ENCODE measurements around the gene HS1BP3. TPM values are rescaled to one million over a fixed set of nuclear protein-coding genes. Genes with fewer than 3 reads are reported as not detected.

Gene HS1BP3
- total RNA-seq, 2 donors from 2014 or later = 8.9 to 10.7 TPM

GRCh38 chr2:20617892-20618467, 32.9 kb downstream of the HS1BP3 start:
- Mint-ChIP-seq H3K9me3 (no peaks in the 10 kb centered on the region), H3K4me3 (no peak overlapping the region), H3K4me1 (no peaks in the 10 kb centered on the region), H3K36me3 (ENCODE audit: low read depth) (peaks cover 28% of the 10 kb centered on the region), H3K27ac (no peak overlapping the region), H3K27me3 (no peaks in the 10 kb centered on the region)
- no peak for ATAC-seq (replicated peaks)

- no peak for ATAC-seq (replicated peaks)
- H3K36me3 Mint-ChIP-seq (ENCODE audit: low read depth) = peaks cover 20% of the 10 kb centered on the region
- H3K27ac Mint-ChIP-seq = no peak overlapping the region
- no peaks in the 10 kb centered on the region for H3K4me1 Mint-ChIP-seq
- no peak overlapping the region for H3K4me3 Mint-ChIP-seq
- no peaks in the 10 kb centered on the region for H3K27me3 Mint-ChIP-seq
- no peaks in the 10 kb centered on the region for H3K9me3 Mint-ChIP-seq
Observed at GRCh38 chr2:20617081-20617575, 33.8 kb downstream of the HS1BP3 start.

DNA sequence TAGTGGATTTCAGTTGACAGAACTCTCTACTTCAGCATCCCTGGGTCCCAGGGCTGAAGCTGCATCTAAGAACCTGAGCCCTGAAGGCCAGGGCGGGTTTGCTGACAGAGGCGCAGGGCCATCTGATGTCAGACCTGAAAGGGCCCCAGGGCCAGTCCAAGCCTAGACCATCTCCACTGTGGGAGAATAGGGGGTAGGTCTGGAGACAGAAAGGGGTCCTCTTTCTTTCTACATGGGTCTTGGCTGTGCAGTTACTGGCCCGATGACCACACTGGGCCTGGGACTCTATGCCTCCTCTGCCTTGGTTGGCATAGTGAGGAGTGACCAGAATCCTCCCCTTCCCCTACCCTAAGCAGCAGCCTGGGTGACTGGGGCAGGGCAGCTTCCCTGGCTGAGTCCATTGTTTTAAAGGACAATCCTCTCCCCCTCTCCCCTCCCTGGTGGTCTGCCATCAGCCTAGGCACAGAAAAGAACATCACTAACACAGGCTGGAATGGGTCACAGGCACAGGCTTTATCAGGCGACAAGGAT, 34.5 kb downstream of the HS1BP3 start:
- peaks cover 13% of the 10 kb centered on the region for H3K36me3 Mint-ChIP-seq (ENCODE audit: low read depth)
- ATAC-seq (replicated peaks) = no peak
- H3K4me3 Mint-ChIP-seq = no peak overlapping the region
- no peaks in the 10 kb centered on the region for H3K27me3 Mint-ChIP-seq
- H3K4me1 Mint-ChIP-seq = no peaks in the 10 kb centered on the region
- H3K27ac Mint-ChIP-seq = no peak overlapping the region
- H3K9me3 Mint-ChIP-seq = no peaks in the 10 kb centered on the region

- peaks cover 5% of the 10 kb centered on the region for H3K36me3 Mint-ChIP-seq (ENCODE audit: low read depth)
- no peak for ATAC-seq (replicated peaks)
Observed at GRCh38 chr2:20615466-20616241, 35.2 kb downstream of the HS1BP3 start.

DNA sequence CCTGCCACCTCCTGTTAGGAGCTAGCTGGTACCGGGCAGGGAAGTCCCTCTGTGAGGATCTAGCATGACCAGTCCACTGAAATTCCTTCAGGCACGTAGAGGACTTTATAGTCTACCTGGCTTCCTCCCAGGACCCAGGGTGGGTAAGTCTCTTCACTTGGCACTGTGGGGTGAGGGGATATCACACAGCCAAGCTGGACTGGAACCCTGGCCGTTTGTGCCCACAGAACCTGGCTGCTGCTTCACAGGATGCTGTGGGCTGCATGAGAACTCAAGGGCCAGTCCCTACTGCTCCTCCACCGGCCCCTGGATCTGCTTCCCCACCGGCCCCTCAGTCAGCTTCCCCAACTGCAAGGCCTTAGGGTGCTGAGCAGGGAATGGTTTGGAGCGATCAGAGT, 35.8 kb downstream of the HS1BP3 start:
- no peaks in the 10 kb centered on the region for H3K27me3 Mint-ChIP-seq
- H3K27ac Mint-ChIP-seq = no peak overlapping the region
- H3K4me1 Mint-ChIP-seq = no peaks in the 10 kb centered on the region
- ATAC-seq (replicated peaks) = no peak
- no peaks in the 10 kb centered on the region for H3K9me3 Mint-ChIP-seq
- no peaks in the 10 kb centered on the region for H3K36me3 Mint-ChIP-seq (ENCODE audit: low read depth)
- H3K4me3 Mint-ChIP-seq = no peak overlapping the region

More at GRCh38 chr2:20615466-20616241, 35.2 kb downstream of the HS1BP3 start:
- no peak overlapping the region for H3K27ac Mint-ChIP-seq
- H3K27me3 Mint-ChIP-seq = no peaks in the 10 kb centered on the region
- no peaks in the 10 kb centered on the region for H3K9me3 Mint-ChIP-seq
- H3K4me1 Mint-ChIP-seq = no peaks in the 10 kb centered on the region
- no peak overlapping the region for H3K4me3 Mint-ChIP-seq

- no peak for ATAC-seq (replicated peaks)
- Mint-ChIP-seq H3K27me3 (no peaks in the 10 kb centered on the region), H3K4me1 (no peaks in the 10 kb centered on the region), H3K27ac (peak overlapping the region; percentile 26), H3K4me3 (no peak overlapping the region), H3K9me3 (no peaks in the 10 kb centered on the region), H3K36me3 (ENCODE audit: low read depth) (no peaks in the 10 kb centered on the region)
Observed at GRCh38 chr2:20614201-20615067, 36.5 kb downstream of the HS1BP3 start.

DNA sequence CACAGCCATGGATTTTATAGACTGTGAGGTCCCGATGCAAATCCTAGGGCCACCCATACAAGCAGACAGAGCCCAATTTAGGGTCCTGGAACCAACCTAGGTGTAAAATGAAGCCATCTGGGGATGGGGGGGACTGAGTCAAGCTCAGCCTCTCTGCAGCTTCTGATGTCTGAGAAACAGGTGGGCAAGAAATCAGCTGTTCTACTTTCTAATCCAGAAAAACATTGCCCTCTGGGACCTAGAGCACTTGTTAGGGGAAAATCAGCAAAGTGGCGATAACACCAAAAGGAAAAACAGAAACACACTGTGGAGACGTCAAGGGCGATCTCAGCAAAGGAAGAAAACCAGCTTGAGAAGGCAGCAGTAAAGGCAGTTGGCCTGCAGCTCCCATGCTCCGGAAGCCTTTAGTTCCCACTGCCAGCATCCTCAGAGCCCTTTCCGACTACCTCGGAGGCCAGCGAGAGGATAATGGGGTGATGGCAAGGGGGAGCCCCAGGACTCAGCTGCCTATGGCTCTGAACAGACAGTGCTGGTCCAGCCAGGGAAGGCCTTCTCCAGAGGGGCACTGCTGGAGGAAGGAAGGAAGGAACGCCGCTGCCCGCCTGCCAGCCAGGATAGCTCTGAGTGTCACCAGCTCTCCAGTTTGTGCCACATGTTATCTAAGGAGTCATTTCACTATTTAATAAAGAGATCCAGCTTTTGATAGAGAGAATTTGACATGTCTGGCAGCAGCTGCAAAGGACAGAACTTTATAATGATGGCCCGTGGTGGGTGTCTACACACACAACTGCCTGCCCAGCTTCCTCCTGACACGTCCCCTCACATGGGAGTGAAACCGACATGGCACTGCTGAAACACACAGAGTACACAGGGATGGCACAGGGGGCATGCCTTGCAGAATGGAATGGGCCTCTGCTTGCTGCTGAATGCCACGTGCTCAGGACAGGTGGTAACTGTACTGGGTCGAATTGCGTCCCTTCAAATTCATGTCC, 37.7 kb downstream of the HS1BP3 start:
- Mint-ChIP-seq H3K27ac (peak overlapping the region; percentile 26), H3K4me3 (no peak overlapping the region), H3K9me3 (no peaks in the 10 kb centered on the region), H3K27me3 (no peaks in the 10 kb centered on the region), H3K36me3 (ENCODE audit: low read depth) (no peaks in the 10 kb centered on the region), H3K4me1 (no peaks in the 10 kb centered on the region)
- ATAC-seq (replicated peaks) = no peak

- H3K36me3 Mint-ChIP-seq (ENCODE audit: low read depth) = no peaks in the 10 kb centered on the region
- H3K4me3 Mint-ChIP-seq = no peak overlapping the region
- ATAC-seq (replicated peaks) = no peak
- no peak overlapping the region for H3K27ac Mint-ChIP-seq
- H3K9me3 Mint-ChIP-seq = peaks cover 6% of the 10 kb centered on the region
- H3K27me3 Mint-ChIP-seq = no peaks in the 10 kb centered on the region
- H3K4me1 Mint-ChIP-seq = no peaks in the 10 kb centered on the region
Observed at GRCh38 chr2:20611844-20612356, 39.0 kb downstream of the HS1BP3 start.

GRCh38 chr2:20611077-20611843, 39.6 kb downstream of the HS1BP3 start:
- H3K4me1 Mint-ChIP-seq = no peaks in the 10 kb centered on the region
- H3K36me3 Mint-ChIP-seq (ENCODE audit: low read depth) = no peaks in the 10 kb centered on the region
- peaks cover 6% of the 10 kb centered on the region for H3K9me3 Mint-ChIP-seq
- H3K27me3 Mint-ChIP-seq = no peaks in the 10 kb centered on the region
- H3K27ac Mint-ChIP-seq = no peak overlapping the region
- no peak overlapping the region for H3K4me3 Mint-ChIP-seq
- no peak for ATAC-seq (replicated peaks)

DNA sequence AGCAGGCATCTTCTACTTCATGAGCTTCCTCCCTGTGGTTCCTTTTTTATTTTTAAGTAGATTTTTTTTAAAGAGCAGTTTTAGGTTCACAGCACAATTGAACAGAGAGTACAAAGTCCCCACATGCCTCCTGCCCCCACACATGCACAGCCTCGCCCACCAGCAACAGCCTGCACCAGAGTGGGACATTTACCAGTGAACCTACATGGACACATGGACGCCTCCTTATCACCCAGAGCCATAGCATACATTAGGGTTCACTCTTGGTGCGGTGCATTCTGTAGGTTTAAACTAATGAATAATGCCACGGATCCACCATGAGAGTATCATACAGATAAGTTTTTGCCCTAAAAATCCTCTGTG, 40.9 kb downstream of the HS1BP3 start:
- Mint-ChIP-seq H3K9me3 (peaks cover 6% of the 10 kb centered on the region), H3K4me3 (no peak overlapping the region), H3K36me3 (ENCODE audit: low read depth) (no peaks in the 10 kb centered on the region), H3K4me1 (no peaks in the 10 kb centered on the region), H3K27me3 (no peaks in the 10 kb centered on the region), H3K27ac (no peak overlapping the region)
- ATAC-seq (replicated peaks) = no peak

GRCh38 chr2:20609349-20609994, 41.4 kb downstream of the HS1BP3 start:
- no peaks in the 10 kb centered on the region for H3K36me3 Mint-ChIP-seq (ENCODE audit: low read depth)
- H3K4me1 Mint-ChIP-seq = no peaks in the 10 kb centered on the region
- no peak overlapping the region for H3K4me3 Mint-ChIP-seq
- no peak overlapping the region for H3K27ac Mint-ChIP-seq
- ATAC-seq (replicated peaks) = no peak
- H3K9me3 Mint-ChIP-seq = peaks cover 6% of the 10 kb centered on the region
- no peaks in the 10 kb centered on the region for H3K27me3 Mint-ChIP-seq

DNA sequence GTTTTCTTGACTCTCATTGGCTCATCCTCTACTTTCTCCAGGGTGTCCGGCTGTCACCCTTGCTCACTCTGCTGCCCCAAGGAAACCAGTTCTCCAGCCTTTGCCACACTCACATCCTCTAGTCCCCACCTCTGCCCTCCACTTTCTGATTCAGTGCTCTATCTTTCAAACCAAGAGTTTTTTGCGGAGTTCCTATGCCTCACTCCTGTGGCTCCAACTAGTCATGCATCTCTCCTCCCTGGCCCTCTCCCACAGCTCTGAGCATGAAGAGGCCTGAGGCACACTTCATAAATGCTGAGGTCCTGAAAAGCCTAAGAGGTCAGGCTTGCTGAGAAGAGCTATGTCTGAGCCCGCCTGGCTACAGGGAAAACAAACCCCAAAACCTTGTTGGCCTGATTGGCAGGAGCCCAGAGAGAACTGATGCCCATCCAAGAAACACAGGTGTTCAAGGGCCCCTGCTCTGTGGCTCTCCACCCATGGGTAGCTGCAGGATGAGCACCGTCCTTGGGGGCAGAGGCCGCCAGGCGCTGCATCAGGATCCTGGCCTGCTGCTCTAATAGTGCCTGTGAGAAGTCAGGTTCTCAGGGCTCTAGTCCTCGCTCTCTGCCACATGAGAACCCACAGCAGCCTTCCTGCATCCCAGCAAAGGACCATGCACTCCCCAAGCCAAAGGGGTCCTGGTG, 42.1 kb downstream of the HS1BP3 start:
- H3K27ac Mint-ChIP-seq = no peak overlapping the region
- H3K9me3 Mint-ChIP-seq = peaks cover 6% of the 10 kb centered on the region
- ATAC-seq (replicated peaks) = no peak
- no peaks in the 10 kb centered on the region for H3K4me1 Mint-ChIP-seq
- no peak overlapping the region for H3K4me3 Mint-ChIP-seq
- H3K27me3 Mint-ChIP-seq = no peaks in the 10 kb centered on the region
- H3K36me3 Mint-ChIP-seq (ENCODE audit: low read depth) = no peaks in the 10 kb centered on the region

Measured in activated T-helper 17 cell treated with anti-CD3 and anti-CD28 coated beads, Interleukin-2, amount 50 U/mL, for 72 hours (primary cell).